OCI-LY7 (cell line): ENCODE measurements around the gene ELF4.

ENCODE experiments used
- CTCF ChIP-seq: fragments of 200-600 bp; sonication (generic); conservative IDR thresholded peaks from 2 replicates; pipeline ENCODE4 v1.5.1; 2014; ENCODE audit warnings: mild to moderate bottlenecking, antibody characterized with exemption, low read length, moderate library complexity, mixed read lengths
- EZH2phosphoT487 ChIP-seq: fragments of 200-600 bp; sonication (generic); IDR thresholded peaks from 2 replicates; pipeline ENCODE4 v1.6.1; 2018; ENCODE audit warnings: low read depth, borderline replicate concordance, mild to moderate bottlenecking, mixed run types, antibody characterized with exemption, low read length, moderate library complexity, mixed read lengths

DNA sequence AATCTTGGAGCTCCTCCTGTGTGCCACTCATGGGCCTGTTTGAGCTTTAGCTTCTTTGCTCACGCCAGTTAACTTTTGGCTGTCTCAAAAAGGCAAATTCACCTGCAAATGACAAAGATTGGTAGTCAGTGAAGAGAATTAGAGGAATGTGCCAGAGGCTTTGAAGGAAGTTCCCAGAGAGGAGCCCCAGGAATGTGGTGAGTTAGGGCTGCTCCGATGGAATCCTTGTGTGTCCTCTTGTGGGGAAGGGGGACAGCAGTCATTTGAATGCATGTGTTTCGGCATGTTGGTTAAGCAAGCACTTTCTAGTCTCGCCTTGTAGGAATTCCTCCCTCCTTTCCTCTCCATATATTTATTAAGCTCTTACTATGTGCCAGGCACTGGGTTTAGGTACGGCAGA is 62.9 kb downstream of the ELF4 start:
- TF ChIP-seq CTCF (no peak), EZH2phosphoT487 (no peak)
